Thyroid gland (tissue), 4 donors: ENCODE measurements around the gene FBXO31. TPM values are rescaled to one million over a fixed set of nuclear protein-coding genes. Genes with fewer than 3 reads are reported as not detected.
"Not testable (repeated sequence)": the region's sequence is repeated elsewhere in the genome, so short reads cannot be mapped to it uniquely, and the experiment has no call there.

Source experiments
- DNase-seq, 2 donors: peaks; one replicate each; pipeline ENCODE4 v3.0.0-alpha.2; 2019
- H3K27ac ChIP-seq, 3 donors: fragments of 200-600 bp; sonication (generic); 1 replicate in 2 of 3; 2 replicates in 1 of 3; pipeline ENCODE4 v1.5.1; 2016 to 2019; ENCODE audit warnings: mild to moderate bottlenecking in 1 of 3, moderate library complexity in 1 of 3
- H3K27me3 ChIP-seq: fragments of 200-600 bp; sonication (generic); one replicate; pipeline ENCODE4 v1.5.1; 2019
- H3K36me3 ChIP-seq, 2 donors: fragments of 200-600 bp; sonication (generic); one replicate each; pipeline ENCODE4 v1.5.1; 2016 to 2019
- H3K4me1 ChIP-seq, 2 donors: fragments of 200-600 bp; sonication (generic); one replicate each; pipeline ENCODE4 v1.5.1; 2017 to 2019
- H3K4me3 ChIP-seq, 3 donors: fragments of 200-600 bp; sonication (generic); replicated peaks in 1 of 3; 1 replicate in 2 of 3; 2 replicates in 1 of 3; pipeline ENCODE4 v1.5.1; 2016; ENCODE audit warnings: mild to moderate bottlenecking in 1 of 3
- H3K9me3 ChIP-seq: fragments of 200-600 bp; sonication (generic); one replicate; pipeline ENCODE4 v1.5.1; 2017
- CTCF ChIP-seq, 6 experiments: fragments of 200-600 bp in 3 of 6; fragments of 450-650 bp in 3 of 6; sonication (generic) in 3 of 6; IDR thresholded peaks; one replicate each; pipeline ENCODE4 v1.5.1; 2016 to 2019; ENCODE audit warnings: antibody characterized with exemption in 6 of 6, mild to moderate bottlenecking in 2 of 6, inconsistent platforms in 1 of 6, moderate library complexity in 1 of 6
- POLR2A ChIP-seq, 2 donors: fragments of 450-650 bp; IDR thresholded peaks; one replicate each; pipeline ENCODE4 v1.6.1; 2017; ENCODE audit warnings: antibody characterized with exemption in 2 of 2, mild to moderate bottlenecking in 2 of 2, moderate library complexity in 1 of 2
- WGBS, 2 donors: methylation state at CpG; one replicate each; pipeline ENCODE4 v1.1.5; 2017; 5-methylcytosine and 5-hydroxymethylcytosine counted together
- intact Hi-C: fragments of 100-400 bp; cut with DNase I; formaldehyde crosslinking; loops from one replicate; pipeline ENCODE4 v1.15.1; 2023
- total RNA-seq, 4 donors: library from RNA; depleted of rRNA; stranded (reverse); fragments of >200 nt; gene quantifications; one replicate each; pipeline ENCODE4 v1.2.3, GENCODE V29; 2016

The FBXO31 gene
- total RNA-seq, 4 donors from 2014 or later: 23.8 to 62.5 (median 54.9) TPM

DNA sequence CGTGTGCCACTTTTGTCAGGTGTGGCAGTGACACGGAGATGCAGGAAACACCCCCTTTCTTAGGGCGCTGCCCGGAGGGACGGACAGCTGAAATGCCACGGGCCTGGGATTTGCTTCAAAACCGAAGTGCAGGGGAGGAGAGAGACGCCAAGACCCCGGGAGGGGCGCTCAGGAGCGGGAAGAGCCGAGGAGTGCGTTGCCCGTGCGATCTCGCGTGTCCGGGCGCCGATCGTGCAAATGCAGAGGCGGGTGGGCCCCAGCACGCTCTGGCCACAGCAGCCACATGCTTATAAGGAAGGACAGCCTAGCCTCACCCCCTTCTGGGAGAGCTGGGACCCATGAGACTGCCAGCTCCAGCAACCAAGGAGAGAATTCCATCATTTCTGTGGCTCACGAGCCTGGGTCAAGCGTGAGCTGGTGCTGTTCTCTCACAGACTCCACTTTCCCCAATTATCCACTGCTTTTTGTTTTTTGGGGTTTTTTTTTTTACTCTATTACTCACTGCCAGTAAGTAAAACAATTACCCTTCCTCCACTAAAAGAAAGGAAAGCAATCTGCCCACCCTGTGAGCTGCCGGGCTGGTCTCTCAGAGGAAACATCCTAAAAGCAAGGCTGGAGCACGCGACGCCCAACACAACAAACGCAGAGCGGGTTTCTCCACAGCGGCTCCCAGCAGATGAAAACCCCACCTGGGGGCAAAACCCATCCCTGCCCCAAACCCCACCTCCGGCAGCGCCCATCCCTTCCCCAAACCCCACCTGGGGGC is 39.2 kb downstream of the FBXO31 start:
- H3K36me3 ChIP-seq: peaks cover 16 to 20% of the 10 kb centered on the region in 2 donors

GRCh38 chr16:87343753-87344050 is 39.9 kb downstream of the FBXO31 start:
- peaks cover 14 to 27% of the 10 kb centered on the region in 2 donors for H3K4me1 ChIP-seq
- H3K36me3 ChIP-seq: peaks cover 16 to 24% of the 10 kb centered on the region in 2 donors
- no peaks in the 10 kb centered on the region for H3K9me3 ChIP-seq
- WGBS, 2 donors: 94 to 95% methylated on average over 11 of the region's 11 CpGs
- no peak for DNase-seq
- TF ChIP-seq POLR2A (IDR thresholded peaks at IDR 0.05): no peak
- no peak for TF ChIP-seq CTCF (IDR thresholded peaks at IDR 0.05)
- H3K4me3 ChIP-seq: no peak overlapping the region
- intact Hi-C loops: no loop called here
- peak overlapping the region in 1 of 3 donors; percentile 88 for H3K27ac ChIP-seq
- no peaks in the 10 kb centered on the region for H3K27me3 ChIP-seq

More for the DNA sequence above, 39.2 kb downstream of the FBXO31 start:
- Histone ChIP-seq H3K9me3 (no peaks in the 10 kb centered on the region), H3K27me3 (no peaks in the 10 kb centered on the region), H3K4me3 (peak overlapping the region in 1 of 3 donors; percentile 2), H3K4me1 (peaks cover 14 to 27% of the 10 kb centered on the region in 2 donors), H3K27ac (peak overlapping the region in 2 of 3 donors; percentile 88)
- 86 to 88% methylated on average over 32 to 34 of the region's 34 CpGs for WGBS, 2 donors
- intact Hi-C loops: no loop called here
- no peak for DNase-seq
- TF ChIP-seq POLR2A (IDR thresholded peaks at IDR 0.05): no peak
- no peak for TF ChIP-seq CTCF (IDR thresholded peaks at IDR 0.05)

- no peaks in the 10 kb centered on the region for H3K27me3 ChIP-seq
- TF ChIP-seq CTCF (IDR thresholded peaks at IDR 0.05) (no peak), POLR2A (IDR thresholded peaks at IDR 0.05) (no peak)
- intact Hi-C loops: no loop called here
- H3K36me3 ChIP-seq: peaks cover 16 to 26% of the 10 kb centered on the region in 2 donors
- no peaks in the 10 kb centered on the region for H3K9me3 ChIP-seq
- H3K4me1 ChIP-seq: peaks cover 14 to 27% of the 10 kb centered on the region in 2 donors
- H3K4me3 ChIP-seq: no peak overlapping the region
- 86 to 91% methylated on average over 23 to 26 of the region's 26 CpGs for WGBS, 2 donors
- no peak for DNase-seq
- H3K27ac ChIP-seq: no peak overlapping the region
Measured at GRCh38 chr16:87342978-87343752, 40.4 kb downstream of the FBXO31 start.

- TF ChIP-seq CTCF (IDR thresholded peaks at IDR 0.05) (no peak), POLR2A (IDR thresholded peaks at IDR 0.05) (no peak)
- Histone ChIP-seq H3K4me3 (no peak overlapping the region), H3K9me3 (no peaks in the 10 kb centered on the region), H3K36me3 (peaks cover 16 to 26% of the 10 kb centered on the region in 2 donors), H3K4me1 (peaks cover 14 to 27% of the 10 kb centered on the region in 2 donors), H3K27me3 (no peaks in the 10 kb centered on the region), H3K27ac (no peak overlapping the region)
- intact Hi-C loops: no loop called here
- 95 to 97% methylated on average over 20 of the region's 20 CpGs for WGBS, 2 donors
- DNase-seq: no peak
Measured at GRCh38 chr16:87342504-87342903, 41.1 kb downstream of the FBXO31 start.

DNA sequence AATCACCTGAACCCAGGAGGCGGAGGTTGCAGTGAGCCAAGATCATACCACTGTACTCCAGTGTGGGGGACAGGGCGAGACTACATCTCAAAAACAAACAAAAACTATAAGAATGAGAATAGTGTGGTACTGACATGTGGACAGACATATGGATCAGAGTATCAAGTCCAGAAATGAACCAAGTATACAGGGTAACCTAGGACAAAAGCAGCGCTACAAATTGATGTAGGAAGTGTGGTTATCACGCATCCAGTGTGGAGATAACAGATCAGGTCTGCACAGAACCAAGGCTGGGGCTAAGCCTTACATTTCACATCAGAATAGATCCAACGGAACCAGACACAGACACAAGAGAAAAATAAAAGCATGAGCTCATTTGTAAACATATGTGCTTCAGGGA is 43.4 kb downstream of the FBXO31 start:
- Histone ChIP-seq H3K4me3 (no peak overlapping the region), H3K36me3 (peaks cover 10 to 35% of the 10 kb centered on the region in 2 donors), H3K4me1 (peaks cover 5 to 11% of the 10 kb centered on the region in 2 donors), H3K27me3 (no peaks in the 10 kb centered on the region), H3K9me3 (no peaks in the 10 kb centered on the region), H3K27ac (no peak overlapping the region)
- TF ChIP-seq POLR2A (IDR thresholded peaks at IDR 0.05) (no peak), CTCF (IDR thresholded peaks at IDR 0.05) (no peak)
- 94 to 96% methylated on average over 5 of the region's 5 CpGs for WGBS, 2 donors
- intact Hi-C loops: no loop called here
- no peak for DNase-seq

- H3K4me3 ChIP-seq, H3K9me3 ChIP-seq, intact Hi-C loops, DNase-seq, H3K4me1 ChIP-seq, H3K27me3 ChIP-seq, H3K27ac ChIP-seq: not testable (repeated sequence)
- WGBS, 2 donors: 96 to 98% methylated on average over 11 of the region's 11 CpGs
- H3K36me3 ChIP-seq: peaks cover 14 to 40% of the 10 kb centered on the region in 2 donors
Measured at GRCh38 chr16:87339724-87340105, 43.9 kb downstream of the FBXO31 start.
